ENCODE measurements around the gene ZNF627.
"Not testable (repeated sequence)": the region's sequence is repeated elsewhere in the genome, so short reads cannot be mapped to it uniquely, and the experiment has no call there.

Gene ZNF627

DNA sequence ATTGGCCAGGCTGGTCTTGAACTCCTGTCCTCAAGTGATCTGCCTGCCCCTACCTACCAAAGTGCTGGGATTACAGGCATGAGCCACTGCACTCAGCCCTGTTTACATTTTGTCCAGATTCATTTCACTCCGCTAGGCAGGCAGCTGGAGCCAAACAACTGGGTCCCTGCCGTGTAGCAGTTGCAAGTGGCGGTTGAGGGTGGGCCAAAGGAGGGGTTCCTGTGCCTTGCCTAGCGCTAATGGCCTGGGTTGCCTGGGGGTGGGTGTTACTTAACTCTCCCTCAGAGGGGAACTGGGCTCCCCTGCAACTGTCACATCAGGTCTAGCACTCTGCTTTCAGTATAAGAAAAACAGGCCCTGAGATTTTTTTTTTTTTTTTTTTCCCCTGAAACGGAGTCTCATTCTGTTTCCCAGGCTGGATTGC lies 27.2 kb upstream of the ZNF627 start:
- DNase-seq (ENCODE audit: low read depth, low spot score), result no peak

DNA sequence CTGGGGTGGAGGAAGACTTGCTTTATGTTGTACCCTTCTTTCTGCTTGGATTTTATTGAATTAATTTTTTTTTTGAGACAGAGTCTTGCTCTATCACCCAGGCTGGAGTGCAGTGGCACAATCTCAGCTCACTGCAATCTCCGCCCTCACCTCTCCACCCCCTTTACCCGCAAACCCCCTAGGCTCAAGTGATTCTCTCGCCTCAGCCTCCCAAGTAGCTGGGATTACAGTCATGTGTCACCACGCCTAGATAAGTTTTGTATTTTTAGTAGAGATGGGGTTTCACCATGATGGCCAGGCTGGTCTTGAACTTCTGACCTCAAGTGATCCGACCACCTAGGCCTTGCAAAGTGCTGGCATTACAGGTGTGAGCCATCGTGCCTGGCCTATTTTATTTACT lies 23.9 kb upstream of the ZNF627 start:
- H3K9me3 ChIP-seq (ENCODE audit: low read depth, low read length); H3K27ac ChIP-seq; H3K4me3 ChIP-seq; DNase-seq (ENCODE audit: low read depth, low spot score); H3K36me3 ChIP-seq (ENCODE audit: insufficient read depth, low read length); H3K9ac ChIP-seq (ENCODE audit: insufficient read length): not testable (repeated sequence)

More for the DNA sequence above, 27.2 kb upstream of the ZNF627 start:
- no peak overlapping the region for H3K27ac ChIP-seq
- no peaks in the 10 kb centered on the region for H3K9me3 ChIP-seq (ENCODE audit: low read depth, low read length)
- no peaks in the 10 kb centered on the region for H3K36me3 ChIP-seq (ENCODE audit: insufficient read depth, low read length)
- H3K9ac ChIP-seq (ENCODE audit: insufficient read length), result no peak overlapping the region
- TF ChIP-seq POLR2AphosphoS5 (IDR thresholded peaks at IDR 0.05; ENCODE audit: borderline replicate concordance, low read depth, low read length) (no peak), EZH2 (IDR thresholded peaks at IDR 0.05) (no peak), FOXP2 (optimal IDR thresholded peaks at IDR 0.05; ENCODE audit: control extremely low read depth, extremely low read length, insufficient read depth) (no peak)
- H3K4me3 ChIP-seq, result no peak overlapping the region

DNA sequence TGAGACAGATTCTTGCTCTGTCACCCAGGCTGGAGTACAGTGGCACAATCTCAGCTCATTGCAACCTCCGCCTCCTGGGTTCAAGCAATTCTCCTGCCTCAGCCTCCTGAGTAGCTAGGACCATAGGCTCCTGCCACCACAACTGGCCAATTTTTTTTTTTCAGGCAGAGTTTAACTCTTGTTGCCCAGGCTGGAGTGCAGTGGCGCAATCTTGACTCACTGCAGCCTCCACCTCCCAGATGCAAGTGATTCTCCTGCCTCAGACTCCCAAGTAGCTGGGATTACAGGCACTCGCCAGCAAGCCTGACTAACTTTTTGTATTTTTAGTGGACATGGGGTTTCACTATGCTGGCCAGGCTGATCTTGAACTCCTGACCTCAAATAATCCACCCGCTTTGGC lies 23.5 kb upstream of the ZNF627 start:
- not testable (repeated sequence) for H3K27ac ChIP-seq; H3K9me3 ChIP-seq (ENCODE audit: low read depth, low read length); DNase-seq (ENCODE audit: low read depth, low spot score); H3K9ac ChIP-seq (ENCODE audit: insufficient read length); H3K4me3 ChIP-seq; H3K36me3 ChIP-seq (ENCODE audit: insufficient read depth, low read length)

DNA sequence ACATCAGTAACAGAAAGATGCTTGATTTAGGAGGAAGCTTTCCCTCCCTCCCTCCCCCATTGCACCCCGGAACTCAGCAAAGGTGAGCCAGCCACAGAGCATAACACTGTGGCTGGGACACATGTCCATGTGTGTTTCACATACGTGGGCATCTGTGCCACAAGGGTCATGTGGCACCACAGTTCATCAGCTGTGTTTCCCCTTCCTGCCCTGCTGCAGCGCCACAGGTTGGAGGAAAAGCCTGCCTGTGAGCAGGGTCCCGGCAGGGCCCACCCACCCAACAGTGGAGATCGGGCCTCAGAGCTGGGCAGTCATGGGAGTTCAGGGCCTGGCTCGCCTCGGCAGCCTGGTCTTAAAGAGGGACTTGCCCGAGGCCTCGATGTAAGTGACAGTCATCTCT lies 22.6 kb upstream of the ZNF627 start:
- no peak for DNase-seq (ENCODE audit: low read depth, low spot score)

DNA sequence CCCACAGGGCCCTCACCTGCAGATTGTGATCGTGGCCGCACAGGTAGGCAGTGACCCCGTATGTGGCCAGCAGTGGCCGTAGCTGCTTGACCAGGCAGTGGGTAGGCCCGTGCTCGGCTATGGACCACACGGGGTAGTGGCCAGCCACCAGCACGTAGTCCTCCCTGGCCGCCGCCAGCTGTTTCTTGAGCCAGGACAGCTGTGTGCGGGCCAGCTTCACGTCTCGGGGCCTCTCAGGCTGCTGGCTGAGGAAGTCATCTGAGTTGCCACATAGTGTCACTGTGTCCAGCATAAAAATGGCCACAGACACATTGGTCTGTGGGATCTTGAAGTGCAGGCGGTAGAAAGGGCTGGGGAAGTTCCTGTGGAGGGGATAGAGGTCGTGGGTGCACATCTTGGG lies 21.1 kb upstream of the ZNF627 start:
- Histone ChIP-seq H3K36me3 (ENCODE audit: insufficient read depth, low read length) (no peaks in the 10 kb centered on the region), H3K4me3 (no peak overlapping the region), H3K9me3 (ENCODE audit: low read depth, low read length) (no peaks in the 10 kb centered on the region), H3K9ac (ENCODE audit: insufficient read length) (no peak overlapping the region), H3K27ac (no peak overlapping the region)
- TF ChIP-seq POLR2AphosphoS5 (IDR thresholded peaks at IDR 0.05; ENCODE audit: borderline replicate concordance, low read depth, low read length), result no peak
- no peak for TF ChIP-seq EZH2 (IDR thresholded peaks at IDR 0.05)
- no peak for TF ChIP-seq FOXP2 (optimal IDR thresholded peaks at IDR 0.05; ENCODE audit: control extremely low read depth, extremely low read length, insufficient read depth)
- no peak for DNase-seq (ENCODE audit: low read depth, low spot score)

More for the DNA sequence above, 22.6 kb upstream of the ZNF627 start:
- no peak for TF ChIP-seq FOXP2 (optimal IDR thresholded peaks at IDR 0.05; ENCODE audit: control extremely low read depth, extremely low read length, insufficient read depth)
- no peak for TF ChIP-seq POLR2AphosphoS5 (IDR thresholded peaks at IDR 0.05; ENCODE audit: borderline replicate concordance, low read depth, low read length)
- no peak for TF ChIP-seq EZH2 (IDR thresholded peaks at IDR 0.05)
- Histone ChIP-seq H3K36me3 (ENCODE audit: insufficient read depth, low read length) (no peaks in the 10 kb centered on the region), H3K9ac (ENCODE audit: insufficient read length) (no peak overlapping the region), H3K9me3 (ENCODE audit: low read depth, low read length) (no peaks in the 10 kb centered on the region), H3K4me3 (no peak overlapping the region), H3K27ac (no peak overlapping the region)

DNA sequence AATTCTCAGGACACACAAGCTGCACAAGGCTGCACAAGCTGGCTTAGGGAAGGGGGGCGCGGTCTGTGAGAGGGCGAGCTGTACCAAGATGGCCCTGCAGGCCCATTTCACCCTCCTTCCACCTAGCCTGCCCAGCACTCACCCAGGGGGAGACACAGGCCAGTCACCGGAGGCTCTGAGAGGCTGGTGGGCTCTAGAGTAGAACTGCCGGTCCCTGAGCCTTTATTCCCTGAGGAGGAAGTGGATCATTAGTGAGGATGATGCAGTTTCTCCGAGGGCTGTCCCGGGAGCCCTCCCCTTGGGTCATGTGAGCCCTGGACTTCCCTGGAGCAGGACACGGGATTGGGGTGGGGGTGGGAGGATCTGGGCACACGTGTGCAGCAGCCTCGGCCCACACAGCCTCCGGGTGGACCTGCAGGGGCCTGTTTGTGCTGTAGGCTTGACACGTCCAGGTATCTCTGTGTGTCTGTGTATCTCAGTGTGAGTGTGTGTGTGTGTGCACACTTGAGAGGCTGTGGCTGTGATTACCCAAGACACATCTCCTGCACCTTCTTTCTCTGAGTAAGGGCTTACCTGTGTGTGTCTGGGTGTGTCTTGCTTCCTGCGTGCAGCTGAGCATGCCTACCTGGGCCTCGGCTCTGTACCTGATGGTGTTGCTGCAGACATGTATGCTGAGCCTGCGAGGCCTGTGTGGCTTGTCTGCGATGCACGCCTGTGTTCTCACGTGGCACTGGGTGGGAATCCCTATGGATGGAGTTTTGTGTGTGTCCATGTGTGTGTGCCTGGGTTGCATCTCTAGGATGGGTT lies 19.6 kb upstream of the ZNF627 start, which contains the start of gene ACP5:
ACP5 (minus strand) TSS at position 195 of the 807 bp plus-strand sequence. CDS start 328 bp downstream, outside the sequence.
- H3K4me3 ChIP-seq, result no peak within 1 kb of the TSS
- no peak within 1 kb of the TSS for H3K27ac ChIP-seq
- no peak for TF ChIP-seq EZH2 (IDR thresholded peaks at IDR 0.05)
- TF ChIP-seq POLR2AphosphoS5 (IDR thresholded peaks at IDR 0.05; ENCODE audit: borderline replicate concordance, low read depth, low read length), result no peak
- TF ChIP-seq FOXP2 (optimal IDR thresholded peaks at IDR 0.05; ENCODE audit: control extremely low read depth, extremely low read length, insufficient read depth), result no peak
- no peak for DNase-seq (ENCODE audit: low read depth, low spot score)
- no peaks in the 10 kb centered on the region for H3K36me3 ChIP-seq (ENCODE audit: insufficient read depth, low read length)
- H3K9me3 ChIP-seq (ENCODE audit: low read depth, low read length), result no peaks in the 10 kb centered on the region
- no peak within 1 kb of the TSS for H3K9ac ChIP-seq (ENCODE audit: insufficient read length)

DNA sequence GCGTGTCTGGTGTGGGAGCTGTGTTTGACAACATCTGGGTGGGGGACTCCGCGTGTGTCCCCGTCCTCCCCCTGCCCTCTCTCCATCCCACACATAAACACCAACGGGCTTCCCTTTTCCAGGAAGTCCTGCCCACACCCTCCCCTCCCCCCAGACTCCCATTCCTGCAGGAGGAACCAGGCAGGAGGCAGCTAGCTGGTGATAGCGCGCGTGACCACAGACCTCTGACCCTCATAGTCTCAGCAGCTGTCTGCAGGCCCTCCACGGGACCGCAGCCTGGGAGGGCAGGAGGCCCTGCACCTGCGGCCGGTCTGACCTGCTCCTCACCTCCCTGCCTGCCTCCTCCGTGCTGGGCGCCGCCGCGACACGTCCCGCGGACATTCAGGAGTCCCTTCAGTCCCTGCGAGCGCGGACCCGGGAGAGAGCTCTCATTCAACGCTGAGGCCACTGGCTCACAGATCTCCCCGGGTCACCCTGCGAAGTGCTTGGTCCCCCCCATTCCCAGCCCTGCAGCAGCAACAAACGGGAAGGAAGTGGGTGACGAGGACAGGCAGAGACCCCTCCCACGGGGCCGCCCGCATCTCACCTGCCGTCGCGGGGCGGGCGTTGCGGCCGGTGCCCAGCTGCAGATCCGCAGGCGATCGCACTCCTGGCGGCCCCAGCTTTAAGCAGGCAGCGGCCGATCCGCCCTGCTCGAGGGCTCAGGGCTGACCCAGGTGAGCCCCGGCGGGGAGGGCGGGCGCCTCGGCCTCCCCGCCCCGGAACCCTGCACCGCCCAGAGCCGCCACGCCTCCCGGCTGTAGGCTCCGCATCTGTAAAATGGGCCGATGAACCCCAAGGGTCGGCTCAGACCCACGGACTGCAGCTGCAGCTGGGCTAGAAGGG lies 18.8 kb upstream of the ZNF627 start:
- Histone ChIP-seq H3K36me3 (ENCODE audit: insufficient read depth, low read length) (no peaks in the 10 kb centered on the region), H3K9ac (ENCODE audit: insufficient read length) (no peak overlapping the region), H3K4me3 (no peak overlapping the region), H3K27ac (no peak overlapping the region), H3K9me3 (ENCODE audit: low read depth, low read length) (no peaks in the 10 kb centered on the region)
- DNase-seq (ENCODE audit: low read depth, low spot score), result no peak
- TF ChIP-seq FOXP2 (optimal IDR thresholded peaks at IDR 0.05; ENCODE audit: control extremely low read depth, extremely low read length, insufficient read depth) (no peak), POLR2AphosphoS5 (IDR thresholded peaks at IDR 0.05; ENCODE audit: borderline replicate concordance, low read depth, low read length) (no peak), EZH2 (IDR thresholded peaks at IDR 0.05) (no peak)

DNA sequence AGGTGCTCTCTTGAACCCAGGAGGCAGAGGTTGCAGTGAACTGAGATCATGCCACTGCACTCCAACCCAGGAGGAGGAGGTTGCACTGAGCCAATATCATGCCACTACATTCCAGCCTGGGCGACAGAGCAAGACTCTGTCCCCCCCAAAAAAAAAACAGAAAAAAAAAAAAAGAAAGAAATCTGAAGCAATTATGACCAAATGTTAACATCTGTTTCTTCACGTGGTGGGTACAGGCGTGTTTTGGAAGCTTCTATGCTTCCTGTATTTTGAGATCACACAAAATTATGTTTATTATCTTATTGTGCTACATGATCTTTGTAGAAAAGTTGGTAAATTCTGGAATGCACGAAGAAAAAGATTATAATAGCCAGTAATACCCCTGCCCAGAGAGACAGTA lies 17.2 kb upstream of the ZNF627 start:
- TF ChIP-seq FOXP2 (optimal IDR thresholded peaks at IDR 0.05; ENCODE audit: control extremely low read depth, extremely low read length, insufficient read depth), result no peak
- TF ChIP-seq POLR2AphosphoS5 (IDR thresholded peaks at IDR 0.05; ENCODE audit: borderline replicate concordance, low read depth, low read length), result no peak
- no peak for TF ChIP-seq EZH2 (IDR thresholded peaks at IDR 0.05)
- H3K36me3 ChIP-seq (ENCODE audit: insufficient read depth, low read length), result no peaks in the 10 kb centered on the region
- no peaks in the 10 kb centered on the region for H3K9me3 ChIP-seq (ENCODE audit: low read depth, low read length)
- H3K27ac ChIP-seq, result no peak overlapping the region
- no peak overlapping the region for H3K4me3 ChIP-seq
- no peak for DNase-seq (ENCODE audit: low read depth, low spot score)
- H3K9ac ChIP-seq (ENCODE audit: insufficient read length), result no peak overlapping the region
